SU-DHL-6 (cell line): Measurements from ENCODE around the gene IL4R.

ENCODE experiments used
- H2AFZ ChIP-seq: fragments of 200-600 bp; sonication (generic); 2 replicates; pipeline ENCODE4 v1.6.1; 2014; ENCODE audit warnings: low read depth, mild to moderate bottlenecking, moderate library complexity, mixed read lengths, antibody characterized with exemption, low read length; ENCODE audit not compliant: severe bottlenecking
- H3F3A ChIP-seq: fragments of 200-600 bp; shearing (Covaris generic); 2 replicates; pipeline ENCODE4 v1.6.0; 2016; ENCODE audit warnings: antibody characterized with exemption, mild to moderate bottlenecking; ENCODE audit not compliant: insufficient read depth
- H3K27ac ChIP-seq: fragments of 200-600 bp; sonication (generic); 2 replicates; pipeline ENCODE4 v1.5.1; 2016; ENCODE audit warnings: low read depth, mild to moderate bottlenecking, low read length, moderate library complexity, mixed read lengths
- H3K27me3 ChIP-seq: fragments of 200-600 bp; sonication (generic), shearing (Covaris generic); 2 replicates; pipeline ENCODE4 v1.6.0; 2014; ENCODE audit warnings: mild to moderate bottlenecking, low read length
- H3K36me3 ChIP-seq: fragments of 200-600 bp; sonication (generic); 2 replicates; pipeline ENCODE4 v1.6.1; 2014; ENCODE audit warnings: mild to moderate bottlenecking, low read length, mixed read lengths
- H3K4me2 ChIP-seq: fragments of 300-600, 200-600 bp; shearing (Covaris generic), sonication (generic); 2 replicates; pipeline ENCODE4 v1.6.0; 2014; ENCODE audit warnings: low read length, low read depth, mild to moderate bottlenecking; ENCODE audit not compliant: poor library complexity, severe bottlenecking
- H3K4me3 ChIP-seq: fragments of 200-600 bp; sonication (generic); 2 replicates; pipeline ENCODE4 v1.5.1; 2014; ENCODE audit warnings: antibody characterized with exemption, low read length, mild to moderate bottlenecking, mixed read lengths; ENCODE audit not compliant: insufficient read depth, poor library complexity, severe bottlenecking
- H3K79me2 ChIP-seq: fragments of 200-600 bp; sonication (generic); 2 replicates; pipeline ENCODE4 v1.6.1; 2014; ENCODE audit warnings: mild to moderate bottlenecking, low read length, moderate library complexity; ENCODE audit not compliant: insufficient read depth
- H3K9ac ChIP-seq: fragments of 200-600 bp; sonication (generic); 2 replicates; pipeline ENCODE4 v1.7.0; 2014; ENCODE audit warnings: mild to moderate bottlenecking, low read length
- H3K9me2 ChIP-seq: fragments of 200-600 bp; sonication (generic); replicated peaks from 2 replicates; pipeline ENCODE4 v1.6.1; 2014; ENCODE audit warnings: low read length; ENCODE audit not compliant: insufficient read depth
- H3K9me3 ChIP-seq: fragments of 200-600 bp; sonication (generic); 2 replicates; pipeline ENCODE4 v1.6.1; 2014; ENCODE audit warnings: low read length, mixed read lengths; ENCODE audit not compliant: insufficient read depth
- H4K20me1 ChIP-seq: fragments of 200-600 bp; sonication (generic); 2 replicates; pipeline ENCODE4 v1.6.1; 2014; ENCODE audit warnings: low read depth, mild to moderate bottlenecking, antibody characterized with exemption, low read length, moderate library complexity, mixed read lengths
- EZH2phosphoT487 ChIP-seq: fragments of 200-600 bp; sonication (generic), shearing (Covaris generic); conservative IDR thresholded peaks from 2 replicates; pipeline ENCODE4 v1.6.1; 2018; ENCODE audit warnings: mild to moderate bottlenecking, antibody characterized with exemption, low read length, moderate library complexity, mixed read lengths
- TF ChIP-seq, protein P1 (sequence below): fragments of 200-600 bp; sonication (generic); IDR thresholded peaks from one replicate; pipeline ENCODE4 v1.5.1; 2017; ENCODE audit warnings: antibody characterized with exemption, mild to moderate bottlenecking, low read length, moderate library complexity; ENCODE audit not compliant: insufficient read depth, poor library complexity, severe bottlenecking

Gene IL4R

DNA sequence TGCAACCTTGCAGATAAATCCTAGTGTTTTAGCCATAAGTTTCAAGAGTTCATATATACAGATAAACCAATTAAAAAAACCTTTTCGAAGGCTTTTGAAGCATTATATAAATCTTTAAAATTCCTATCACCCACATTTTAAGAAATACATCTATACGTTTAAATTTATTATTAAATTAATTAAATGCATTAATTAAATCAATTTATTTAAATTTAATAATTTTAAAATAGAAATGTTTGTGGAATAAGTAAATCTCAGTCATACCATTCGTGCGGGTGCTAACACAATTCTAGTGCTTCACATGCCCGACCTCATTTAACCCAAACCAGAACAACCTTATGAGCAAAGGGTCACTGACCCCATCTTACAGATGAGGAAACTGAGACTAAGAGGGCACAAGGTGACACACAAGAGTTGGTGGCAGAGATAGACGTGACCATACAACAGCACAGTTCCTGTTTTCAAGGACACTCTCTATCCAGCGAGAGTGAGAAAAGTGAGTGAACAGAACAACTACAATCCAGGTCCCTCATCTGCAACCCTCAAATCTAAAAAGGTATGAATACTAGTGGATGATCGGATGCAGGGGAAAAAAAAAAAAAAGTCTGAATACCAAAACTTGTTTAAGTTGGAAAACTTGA is 46.6 kb upstream of the IL4R start:
- Histone ChIP-seq H3K27me3 (no peaks in the 10 kb centered on the region), H4K20me1 (no peaks in the 10 kb centered on the region), H2AFZ (no peak overlapping the region), H3K4me2 (peak overlapping the region; percentile 56), H3K27ac (no peak overlapping the region; the same call in 1 of the 2 replicates), H3F3A (peaks cover 41% of the 10 kb centered on the region), H3K9ac (no peak overlapping the region; the same call in 1 of the 2 replicates), H3K79me2 (no peaks in the 10 kb centered on the region), H3K4me3 (peak overlapping the region; percentile 88), H3K36me3 (peaks cover 8% of the 10 kb centered on the region; the same call in 1 of the 2 replicates), H3K9me2 (no peaks in the 10 kb centered on the region), H3K9me3 (no peaks in the 10 kb centered on the region)
- TF ChIP-seq, protein P1, sequence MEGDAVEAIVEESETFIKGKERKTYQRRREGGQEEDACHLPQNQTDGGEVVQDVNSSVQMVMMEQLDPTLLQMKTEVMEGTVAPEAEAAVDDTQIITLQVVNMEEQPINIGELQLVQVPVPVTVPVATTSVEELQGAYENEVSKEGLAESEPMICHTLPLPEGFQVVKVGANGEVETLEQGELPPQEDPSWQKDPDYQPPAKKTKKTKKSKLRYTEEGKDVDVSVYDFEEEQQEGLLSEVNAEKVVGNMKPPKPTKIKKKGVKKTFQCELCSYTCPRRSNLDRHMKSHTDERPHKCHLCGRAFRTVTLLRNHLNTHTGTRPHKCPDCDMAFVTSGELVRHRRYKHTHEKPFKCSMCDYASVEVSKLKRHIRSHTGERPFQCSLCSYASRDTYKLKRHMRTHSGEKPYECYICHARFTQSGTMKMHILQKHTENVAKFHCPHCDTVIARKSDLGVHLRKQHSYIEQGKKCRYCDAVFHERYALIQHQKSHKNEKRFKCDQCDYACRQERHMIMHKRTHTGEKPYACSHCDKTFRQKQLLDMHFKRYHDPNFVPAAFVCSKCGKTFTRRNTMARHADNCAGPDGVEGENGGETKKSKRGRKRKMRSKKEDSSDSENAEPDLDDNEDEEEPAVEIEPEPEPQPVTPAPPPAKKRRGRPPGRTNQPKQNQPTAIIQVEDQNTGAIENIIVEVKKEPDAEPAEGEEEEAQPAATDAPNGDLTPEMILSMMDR: no peak
- TF ChIP-seq EZH2phosphoT487: no peak

DNA sequence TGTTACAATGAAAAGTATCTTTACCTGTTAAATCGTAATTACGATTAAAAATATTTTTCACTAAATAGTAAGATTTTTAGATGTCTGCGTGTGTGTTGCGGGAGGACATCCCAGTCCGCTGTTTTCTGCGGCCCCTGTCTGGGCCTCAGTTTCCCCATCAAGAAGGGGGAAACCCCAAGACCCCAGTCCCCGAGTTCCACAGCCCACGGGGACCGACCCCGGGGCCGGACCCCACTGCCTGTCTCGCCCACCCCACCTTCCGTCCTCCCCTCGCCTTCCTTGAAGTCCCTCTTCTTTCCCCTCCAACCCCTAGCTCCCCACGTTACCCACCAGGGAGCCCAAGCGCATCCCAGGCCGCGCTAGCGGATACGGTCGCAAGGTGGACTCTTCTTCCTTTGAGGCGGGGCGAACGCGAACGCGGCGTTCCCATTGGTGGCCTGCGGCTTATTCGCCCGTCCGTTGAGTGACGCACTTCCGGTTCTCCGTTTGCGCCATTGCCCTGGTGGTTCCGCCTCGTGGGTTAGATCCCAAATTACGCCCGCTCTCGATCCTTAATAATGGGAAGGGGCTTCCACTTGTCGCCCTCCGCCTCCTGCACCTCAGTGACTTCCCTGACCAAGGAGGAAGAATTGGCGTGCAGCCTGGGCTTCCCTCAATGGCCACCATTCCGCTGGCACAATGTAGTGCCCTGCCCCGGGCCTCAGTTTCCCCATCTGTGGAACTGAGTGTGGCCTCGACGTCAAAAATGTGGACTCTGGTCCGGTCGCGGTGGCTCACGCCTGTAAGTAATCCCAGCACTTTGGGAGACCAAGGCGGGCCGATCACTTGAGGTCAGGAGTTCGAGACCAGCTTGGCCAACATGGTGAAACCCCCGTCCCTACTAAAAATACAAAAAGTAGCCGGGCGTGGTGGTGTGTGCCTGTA is 45.1 kb upstream of the IL4R start, which contains the start of gene NSMCE1:
TSS of gene NSMCE1 (minus strand) at position 397 of the 924 bp plus-strand sequence. CDS start 11,202 bp downstream, outside the sequence.
- Histone ChIP-seq H3K27me3 (no peaks in the 10 kb centered on the region), H3K9me3 (no peaks in the 10 kb centered on the region), H3K9me2 (no peaks in the 10 kb centered on the region), H3F3A (peaks cover 47% of the 10 kb centered on the region), H3K9ac (peak within 1 kb of the TSS; percentile 76), H4K20me1 (no peaks in the 10 kb centered on the region), H3K4me2 (peak within 1 kb of the TSS; percentile 56), H3K79me2 (no peaks in the 10 kb centered on the region), H2AFZ (peak within 1 kb of the TSS; percentile 81), H3K4me3 (peak within 1 kb of the TSS; percentile 88), H3K36me3 (peaks cover 2% of the 10 kb centered on the region; the same call in 1 of the 2 replicates), H3K27ac (peak within 1 kb of the TSS; percentile 37)
- no peak for TF ChIP-seq EZH2phosphoT487
- TF ChIP-seq, protein P1: no peak

DNA sequence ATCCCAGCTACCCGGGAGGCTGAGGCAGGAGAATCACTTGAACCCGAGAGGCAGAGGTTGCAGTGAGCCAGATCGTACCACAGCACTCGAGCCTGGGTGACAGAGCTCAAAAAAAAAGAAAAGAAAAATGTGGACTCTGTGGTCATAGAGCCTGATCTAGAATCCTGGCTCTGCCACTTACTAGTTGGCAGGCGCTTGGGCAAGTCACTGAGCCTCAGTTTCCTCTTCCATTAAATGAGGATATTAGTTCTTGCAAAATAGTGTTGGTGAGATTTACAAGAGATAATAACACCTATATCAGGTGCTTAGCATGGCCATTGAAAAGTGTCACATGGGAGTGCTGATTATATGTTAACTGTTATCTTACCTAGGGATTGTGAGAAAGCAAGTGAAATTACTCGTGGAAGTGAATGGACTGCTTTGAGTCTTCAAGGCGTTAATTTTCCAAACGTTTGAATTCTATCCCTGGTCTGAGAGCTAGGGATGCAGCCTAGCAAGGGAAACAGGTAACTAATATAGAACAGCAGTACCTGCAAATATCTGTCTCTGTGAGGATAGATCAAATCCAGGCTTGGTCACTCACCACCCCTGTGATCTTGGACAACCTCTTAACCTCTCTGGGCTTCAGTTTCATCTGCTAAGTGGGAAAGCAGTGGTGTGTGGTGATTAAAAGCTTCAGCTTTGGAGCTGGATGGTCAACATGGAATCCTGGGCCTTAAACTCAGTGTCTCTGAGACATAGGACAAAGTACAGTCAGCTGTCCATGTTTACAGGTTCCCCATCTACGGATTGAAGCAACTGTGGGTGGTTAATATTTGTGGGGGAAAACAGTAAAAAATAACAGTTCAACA is 44.2 kb upstream of the IL4R start:
- Histone ChIP-seq H4K20me1 (no peaks in the 10 kb centered on the region), H2AFZ (no peak overlapping the region), H3K27ac (no peak overlapping the region), H3K9me2 (no peaks in the 10 kb centered on the region), H3K4me2 (peak overlapping the region; percentile 56), H3K9ac (peak overlapping the region; percentile 76), H3K27me3 (no peaks in the 10 kb centered on the region), H3K79me2 (no peaks in the 10 kb centered on the region), H3K9me3 (no peaks in the 10 kb centered on the region), H3K4me3 (peak overlapping the region; percentile 88), H3K36me3 (no peaks in the 10 kb centered on the region), H3F3A (peaks cover 55% of the 10 kb centered on the region)
- TF ChIP-seq, protein P1: no peak
- TF ChIP-seq EZH2phosphoT487: no peak
